Measurements from ENCODE around the gene GAB3.

GRCh38 chrX:154776753-154777152, 25.9 kb upstream of the GAB3 start:
- TF ChIP-seq CTCF (IDR thresholded peaks at IDR 0.05): no peak
- TF ChIP-seq POLR2A (IDR thresholded peaks at IDR 0.05; ENCODE audit: low read depth): no peak
- TF ChIP-seq EP300 (IDR thresholded peaks at IDR 0.05): no peak
- TF ChIP-seq POLR2AphosphoS5 (IDR thresholded peaks at IDR 0.05): no peak
